Thyroid gland (tissue), 4 donors: Measurements from ENCODE around the gene COL8A1.

Experiments
- POLR2A ChIP-seq, 2 donors: fragments of 450-650 bp; IDR thresholded peaks; one replicate each; pipeline ENCODE4 v1.6.1; 2017; ENCODE audit warnings: antibody characterized with exemption in 2 of 2, mild to moderate bottlenecking in 2 of 2, moderate library complexity in 1 of 2
- TF ChIP-seq, protein P1 (sequence below), 6 experiments: fragments of 200-600 bp in 3 of 6; fragments of 450-650 bp in 3 of 6; sonication (generic) in 3 of 6; IDR thresholded peaks; one replicate each; pipeline ENCODE4 v1.5.1; 2016 to 2019; ENCODE audit warnings: antibody characterized with exemption in 6 of 6, mild to moderate bottlenecking in 2 of 6, inconsistent platforms in 1 of 6, moderate library complexity in 1 of 6

DNA sequence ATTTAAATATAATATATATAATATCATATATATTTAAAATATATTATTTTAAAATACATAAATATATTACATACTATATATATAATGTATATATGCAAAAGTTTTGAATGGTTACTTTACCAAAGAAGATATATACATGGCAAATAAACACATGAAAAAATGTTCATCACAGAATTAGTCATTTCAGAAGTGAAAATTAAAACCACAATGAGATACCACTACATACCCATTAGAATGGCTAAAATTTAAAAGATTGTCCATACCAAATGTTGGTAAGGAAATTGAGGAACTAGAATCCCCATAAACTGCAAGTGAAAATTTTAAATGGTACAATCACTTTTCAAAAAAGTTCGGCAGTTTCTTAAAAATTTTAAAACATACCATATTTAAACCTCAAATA is 23.6 kb upstream of the COL8A1 start:
- TF ChIP-seq, protein P1, sequence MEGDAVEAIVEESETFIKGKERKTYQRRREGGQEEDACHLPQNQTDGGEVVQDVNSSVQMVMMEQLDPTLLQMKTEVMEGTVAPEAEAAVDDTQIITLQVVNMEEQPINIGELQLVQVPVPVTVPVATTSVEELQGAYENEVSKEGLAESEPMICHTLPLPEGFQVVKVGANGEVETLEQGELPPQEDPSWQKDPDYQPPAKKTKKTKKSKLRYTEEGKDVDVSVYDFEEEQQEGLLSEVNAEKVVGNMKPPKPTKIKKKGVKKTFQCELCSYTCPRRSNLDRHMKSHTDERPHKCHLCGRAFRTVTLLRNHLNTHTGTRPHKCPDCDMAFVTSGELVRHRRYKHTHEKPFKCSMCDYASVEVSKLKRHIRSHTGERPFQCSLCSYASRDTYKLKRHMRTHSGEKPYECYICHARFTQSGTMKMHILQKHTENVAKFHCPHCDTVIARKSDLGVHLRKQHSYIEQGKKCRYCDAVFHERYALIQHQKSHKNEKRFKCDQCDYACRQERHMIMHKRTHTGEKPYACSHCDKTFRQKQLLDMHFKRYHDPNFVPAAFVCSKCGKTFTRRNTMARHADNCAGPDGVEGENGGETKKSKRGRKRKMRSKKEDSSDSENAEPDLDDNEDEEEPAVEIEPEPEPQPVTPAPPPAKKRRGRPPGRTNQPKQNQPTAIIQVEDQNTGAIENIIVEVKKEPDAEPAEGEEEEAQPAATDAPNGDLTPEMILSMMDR (IDR thresholded peaks at IDR 0.05) = no peak
- TF ChIP-seq POLR2A (IDR thresholded peaks at IDR 0.05) = no peak
